CD14-positive monocyte (primary cell): ENCODE data around the gene KCNIP3. TPM values are rescaled to one million over a fixed set of nuclear protein-coding genes. Genes with fewer than 3 reads are reported as not detected.

ENCODE experiments used
- DNase-seq, 3 donors: peaks; one replicate each; pipeline ENCODE4 v3.0.0-alpha.2; 2011 to 2022
- H2AFZ ChIP-seq: 2 replicates; pipeline ENCODE4 v1.6.0; 2012; ENCODE audit warnings: mild to moderate bottlenecking, low read depth, low read length, inconsistent platforms; ENCODE audit not compliant: insufficient read depth, poor library complexity, severe bottlenecking
- H3K27ac ChIP-seq, 2 donors: 1 replicate in 1 of 2; 2 replicates in 1 of 2; pipeline ENCODE4 v1.5.1; 2012 to 2013; ENCODE audit warnings: low read length in 2 of 2, control low read depth in 1 of 2, inconsistent platforms in 1 of 2, low read depth in 1 of 2, mild to moderate bottlenecking in 1 of 2
- H3K27me3 ChIP-seq, 2 donors: one replicate each; pipeline versions ENCODE4 v1.6.0 to v1.6.1; 2011 to 2013; ENCODE audit warnings: low read length in 2 of 2; ENCODE audit not compliant: control insufficient read depth in 2 of 2, insufficient read depth in 2 of 2
- H3K36me3 ChIP-seq, 2 donors: replicated peaks in 1 of 2; 1 replicate in 1 of 2; 2 replicates in 1 of 2; pipeline versions ENCODE4 v1.5.1 to v1.6.1; 2012 to 2013; ENCODE audit warnings: low read length in 2 of 2, control low read depth in 1 of 2, inconsistent platforms in 1 of 2, mild to moderate bottlenecking in 1 of 2; ENCODE audit not compliant: insufficient read depth in 2 of 2, control insufficient read depth in 1 of 2
- H3K4me1 ChIP-seq, 2 donors: 1 replicate in 1 of 2; 2 replicates in 1 of 2; pipeline versions ENCODE4 v1.5.1 to v1.6.1; 2012 to 2013; ENCODE audit warnings: low read length in 2 of 2, control low read depth in 1 of 2, inconsistent platforms in 1 of 2, mild to moderate bottlenecking in 1 of 2, moderate library complexity in 1 of 2; ENCODE audit not compliant: insufficient read depth in 2 of 2, control insufficient read depth in 1 of 2
- H3K4me2 ChIP-seq: replicated peaks from 2 replicates; pipeline ENCODE3; 2012; ENCODE audit warnings: low read length, moderate library complexity, mild to moderate bottlenecking; ENCODE audit not compliant: poor library complexity, severe bottlenecking; ENCODE audit errors: extremely low read depth
- H3K4me3 ChIP-seq, 3 experiments: fragments of 200-600 bp in 1 of 3; sonication (generic) in 1 of 3; replicated peaks in 1 of 3; 1 replicate in 2 of 3; 2 replicates in 1 of 3; pipeline ENCODE4 v1.5.1; 2011 to 2013; ENCODE audit warnings: low read length in 3 of 3, mild to moderate bottlenecking in 3 of 3, control low read depth in 2 of 3, low read depth in 2 of 3, inconsistent platforms in 1 of 3, moderate library complexity in 1 of 3
- H3K79me2 ChIP-seq: 2 replicates; pipeline ENCODE4 v1.6.0; 2012; ENCODE audit warnings: mild to moderate bottlenecking, control low read depth, inconsistent platforms, low read length, moderate library complexity; ENCODE audit not compliant: insufficient read depth
- H3K9ac ChIP-seq: 2 replicates; pipeline ENCODE4 v1.6.0; 2017; ENCODE audit warnings: low read length, mild to moderate bottlenecking; ENCODE audit not compliant: insufficient read depth, poor library complexity, severe bottlenecking
- H3K9me3 ChIP-seq, 2 donors: replicated peaks in 1 of 2; 1 replicate in 1 of 2; 2 replicates in 1 of 2; pipeline versions ENCODE4 v1.5.1 to v1.6.1; 2012 to 2013; ENCODE audit warnings: low read length in 2 of 2, control low read depth in 1 of 2; ENCODE audit not compliant: control insufficient read depth in 1 of 2, insufficient read depth in 1 of 2
- H4K20me1 ChIP-seq: 2 replicates; pipeline ENCODE4 v1.6.0; 2012; ENCODE audit warnings: mild to moderate bottlenecking, low read length, control low read depth, moderate library complexity; ENCODE audit not compliant: insufficient read depth
- H3K27ac Mint-ChIP-seq, 7 donors: one replicate each; pipeline ENCODE4 v1.8.0; 2020; ENCODE audit warnings: mild to moderate bottlenecking in 7 of 7, mixed read lengths in 7 of 7, moderate library complexity in 6 of 7, inconsistent platforms in 2 of 7
- H3K27me3 Mint-ChIP-seq, 3 donors: one replicate each; pipeline ENCODE4 v1.8.0; 2021 to 2022; ENCODE audit warnings: low read depth in 3 of 3, mild to moderate bottlenecking in 3 of 3, mixed read lengths in 3 of 3, moderate library complexity in 3 of 3, inconsistent platforms in 1 of 3
- H3K36me3 Mint-ChIP-seq, 2 donors: one replicate each; pipeline ENCODE4 v1.8.0; 2020; ENCODE audit warnings: mixed read lengths in 2 of 2, inconsistent platforms in 1 of 2, mild to moderate bottlenecking in 1 of 2
- H3K4me1 Mint-ChIP-seq: one replicate; pipeline ENCODE4 v1.8.0; 2020; ENCODE audit warnings: mild to moderate bottlenecking, mixed read lengths
- H3K4me3 Mint-ChIP-seq, 2 donors: one replicate each; pipeline ENCODE4 v1.8.0; 2020; ENCODE audit warnings: mild to moderate bottlenecking in 2 of 2, mixed read lengths in 2 of 2, moderate library complexity in 1 of 2
- H3K9me3 Mint-ChIP-seq, 7 donors: one replicate each; pipeline ENCODE4 v1.8.0; 2020 to 2022; ENCODE audit warnings: mixed read lengths in 7 of 7, mild to moderate bottlenecking in 6 of 7, moderate library complexity in 6 of 7, inconsistent platforms in 2 of 7
- WGBS: methylation state at CpG from one replicate; pipeline ENCODE4 v1.1.5; 2013; ENCODE audit warnings: missing lambda C conversion rate; ENCODE audit not compliant: insufficient coverage; 5-methylcytosine and 5-hydroxymethylcytosine counted together
- intact Hi-C, 2 donors: fragments of 100-400 bp; cut with micrococcal nuclease; formaldehyde crosslinking; loops; one replicate each; pipeline versions ENCODE4 v1.15.0 to v1.15.1; 2023
- polyA plus RNA-seq, 3 donors: library from polyadenylated mRNA; depleted of rRNA in 1 of 3; unstranded in 2 of 3; stranded (reverse) in 1 of 3; fragments of 300-500 nt in 2 of 3; fragments of >200 nt in 1 of 3; fragmentation: Illumina TruSeq in 2 of 3; gene quantifications; 1 replicate in 2 of 3; 2 replicates in 1 of 3; pipeline ENCODE4 v1.2.3, GENCODE V29; 2012 to 2021
- TF ChIP-seq, protein P1 (sequence below): fragments of 200-600 bp; IDR thresholded peaks from one replicate; pipeline ENCODE4 v1.8.0; 2022; ENCODE audit warnings: antibody characterized with exemption, mild to moderate bottlenecking

Gene KCNIP3
- polyA plus RNA-seq, 3 donors, result not detected

DNA sequence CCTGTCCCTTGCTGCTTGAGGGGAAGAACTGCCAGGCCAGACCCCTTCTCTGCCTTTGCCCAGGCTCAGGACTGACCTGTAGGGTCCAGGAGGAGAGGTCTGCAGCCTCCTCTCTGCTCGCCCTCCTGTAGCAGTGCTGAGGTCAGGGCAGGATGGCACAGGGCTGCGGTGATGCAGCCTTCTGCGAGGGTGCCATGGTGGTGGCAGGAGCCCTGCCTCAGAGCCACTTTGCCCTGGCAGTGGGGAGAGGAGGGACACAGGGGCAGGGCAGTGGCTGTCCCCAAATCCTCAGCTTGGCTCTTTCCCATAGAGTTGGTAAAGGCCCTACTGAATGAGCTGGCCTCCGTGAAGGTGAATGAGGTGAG, 22.0 kb upstream of the KCNIP3 start:
- no peaks in the 10 kb centered on the region for H3K27me3 ChIP-seq
- intact Hi-C loops, result no loop called here
- Mint-ChIP-seq H3K27ac (peak overlapping the region in 1 of 7 donors; percentile 56), H3K4me1 (no peaks in the 10 kb centered on the region), H3K9me3 (peaks cover 0 to 4% (median 1%) of the 10 kb centered on the region in 7 donors), H3K36me3 (no peaks in the 10 kb centered on the region), H3K27me3 (peaks cover 0 to 6% (median 5%) of the 10 kb centered on the region in 3 donors), H3K4me3 (no peak overlapping the region)
- no peak overlapping the region for H3K4me2 ChIP-seq
- H3K4me3 ChIP-seq, result no peak overlapping the region
- no peaks in the 10 kb centered on the region for H4K20me1 ChIP-seq
- H3K4me1 ChIP-seq, result no peaks in the 10 kb centered on the region
- H3K9ac ChIP-seq, result no peak overlapping the region
- H3K27ac ChIP-seq, result no peak overlapping the region
- no peaks in the 10 kb centered on the region for H3K79me2 ChIP-seq
- WGBS, result 85% methylated on average over 4 of the region's 4 CpGs
- DNase-seq, result no peak
- no peak overlapping the region for H2AFZ ChIP-seq
- TF ChIP-seq, protein P1, sequence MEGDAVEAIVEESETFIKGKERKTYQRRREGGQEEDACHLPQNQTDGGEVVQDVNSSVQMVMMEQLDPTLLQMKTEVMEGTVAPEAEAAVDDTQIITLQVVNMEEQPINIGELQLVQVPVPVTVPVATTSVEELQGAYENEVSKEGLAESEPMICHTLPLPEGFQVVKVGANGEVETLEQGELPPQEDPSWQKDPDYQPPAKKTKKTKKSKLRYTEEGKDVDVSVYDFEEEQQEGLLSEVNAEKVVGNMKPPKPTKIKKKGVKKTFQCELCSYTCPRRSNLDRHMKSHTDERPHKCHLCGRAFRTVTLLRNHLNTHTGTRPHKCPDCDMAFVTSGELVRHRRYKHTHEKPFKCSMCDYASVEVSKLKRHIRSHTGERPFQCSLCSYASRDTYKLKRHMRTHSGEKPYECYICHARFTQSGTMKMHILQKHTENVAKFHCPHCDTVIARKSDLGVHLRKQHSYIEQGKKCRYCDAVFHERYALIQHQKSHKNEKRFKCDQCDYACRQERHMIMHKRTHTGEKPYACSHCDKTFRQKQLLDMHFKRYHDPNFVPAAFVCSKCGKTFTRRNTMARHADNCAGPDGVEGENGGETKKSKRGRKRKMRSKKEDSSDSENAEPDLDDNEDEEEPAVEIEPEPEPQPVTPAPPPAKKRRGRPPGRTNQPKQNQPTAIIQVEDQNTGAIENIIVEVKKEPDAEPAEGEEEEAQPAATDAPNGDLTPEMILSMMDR, result no peak
- H3K36me3 ChIP-seq, result no peaks in the 10 kb centered on the region
- H3K9me3 ChIP-seq, result no peaks in the 10 kb centered on the region

DNA sequence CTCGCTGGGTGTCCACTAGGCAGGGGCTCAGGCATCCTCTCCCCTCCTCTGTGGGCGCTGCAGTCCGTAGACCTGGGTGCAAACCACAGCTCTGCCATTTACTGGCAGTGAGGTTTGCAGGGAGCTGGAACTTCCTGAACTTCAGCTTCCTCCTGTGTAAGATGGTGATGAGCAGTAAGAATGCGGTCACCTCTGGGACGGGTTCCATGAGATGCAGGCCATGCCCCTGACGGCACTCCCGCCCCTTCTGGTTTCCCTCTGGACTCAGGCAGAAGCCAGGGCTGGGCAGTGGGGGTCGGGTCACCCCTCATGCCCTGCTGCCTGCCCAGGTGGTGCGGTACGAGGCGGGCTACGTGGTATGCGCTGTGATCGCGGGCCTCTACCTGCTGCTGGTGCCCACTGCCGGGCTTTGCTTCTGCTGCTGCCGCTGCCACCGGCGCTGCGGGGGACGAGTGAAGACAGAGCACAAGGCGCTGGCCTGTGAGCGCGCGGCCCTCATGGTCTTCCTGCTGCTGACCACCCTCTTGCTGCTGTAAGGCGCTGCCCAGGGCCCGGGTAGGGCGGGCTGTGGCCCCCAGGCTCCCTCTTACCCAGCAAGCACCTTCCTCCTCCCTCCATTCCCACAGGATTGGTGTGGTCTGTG, 21.4 kb upstream of the KCNIP3 start:
- Histone ChIP-seq H3K27ac (no peak overlapping the region), H3K4me3 (no peak overlapping the region), H3K4me2 (no peak overlapping the region), H3K9me3 (no peaks in the 10 kb centered on the region), H3K36me3 (no peaks in the 10 kb centered on the region), H3K27me3 (no peaks in the 10 kb centered on the region), H3K79me2 (no peaks in the 10 kb centered on the region), H3K9ac (no peak overlapping the region), H3K4me1 (no peaks in the 10 kb centered on the region), H2AFZ (no peak overlapping the region), H4K20me1 (no peaks in the 10 kb centered on the region)
- intact Hi-C loops, result no loop called here
- Mint-ChIP-seq H3K27ac (no peak overlapping the region), H3K27me3 (peaks cover 0 to 6% (median 4%) of the 10 kb centered on the region in 3 donors), H3K4me3 (no peak overlapping the region), H3K4me1 (no peaks in the 10 kb centered on the region), H3K9me3 (peaks cover 0 to 4% (median 1%) of the 10 kb centered on the region in 7 donors), H3K36me3 (no peaks in the 10 kb centered on the region)
- no peak for DNase-seq
- TF ChIP-seq, protein P1, result no peak
- 84% methylated on average over 25 of the region's 28 CpGs for WGBS
